GM21717 (cell line): Measurements from ENCODE around the gene TGM4.

ENCODE experiments used
- ATAC-seq: cut with Tn5 transposase; IDR thresholded peaks from one replicate; pipeline ENCODE4 v1.9.1; 2021; ENCODE audit warnings: mild to moderate bottlenecking, moderate library complexity; ENCODE audit not compliant: unreplicated experiment

The TGM4 gene

GRCh38 chr3:44877333-44877732 is 2.9 kb downstream of the TGM4 start:
- ATAC-seq = no peak

DNA sequence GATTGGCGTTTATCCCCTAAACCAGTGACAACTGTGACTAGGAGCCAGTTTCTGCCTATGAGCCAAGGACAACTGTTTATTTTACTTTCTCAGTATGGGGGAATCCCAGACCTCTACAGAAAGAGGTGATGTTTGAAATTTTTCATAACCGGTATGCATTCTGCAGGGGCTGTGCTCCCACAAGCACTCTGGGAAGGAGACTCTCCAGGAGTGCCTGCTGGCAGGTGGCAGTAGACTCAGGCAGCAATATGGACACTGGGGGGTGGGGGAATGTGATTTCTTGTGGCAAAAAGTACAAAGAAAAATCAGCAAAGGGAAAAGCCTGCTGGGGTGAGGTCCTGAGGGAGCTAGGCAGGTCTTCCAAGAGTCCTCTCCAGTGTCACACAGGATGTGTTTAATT is 5.9 kb downstream of the TGM4 start:
- no peak for ATAC-seq

- ATAC-seq = no peak
These were observed 9.0 kb downstream of the TGM4 start for GRCh38 chr3:44883213-44883955.

- no peak for ATAC-seq
These were observed 9.6 kb downstream of the TGM4 start for GRCh38 chr3:44883999-44884431.

DNA sequence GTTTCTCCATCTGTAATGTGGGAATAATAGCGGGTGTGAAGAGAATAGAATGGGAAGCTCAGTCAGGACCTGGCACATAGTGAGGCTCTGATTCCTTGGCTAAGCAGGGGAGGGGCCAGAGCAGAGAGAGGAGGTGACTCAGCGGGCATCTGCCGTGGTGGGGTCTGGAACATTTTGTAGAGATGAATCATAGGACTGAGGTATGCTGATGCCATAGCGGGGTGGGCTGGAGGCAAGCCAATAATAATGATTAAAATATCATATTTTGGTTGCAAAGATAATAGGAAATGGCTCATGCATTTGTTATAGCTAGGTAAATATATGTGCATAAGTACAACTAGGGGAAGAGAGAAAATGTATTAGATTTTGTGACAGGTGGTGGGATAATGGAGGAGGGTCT is 11.2 kb downstream of the TGM4 start:
- ATAC-seq = no peak

- no peak for ATAC-seq
These were observed 12.2 kb downstream of the TGM4 start for GRCh38 chr3:44886561-44886960.

DNA sequence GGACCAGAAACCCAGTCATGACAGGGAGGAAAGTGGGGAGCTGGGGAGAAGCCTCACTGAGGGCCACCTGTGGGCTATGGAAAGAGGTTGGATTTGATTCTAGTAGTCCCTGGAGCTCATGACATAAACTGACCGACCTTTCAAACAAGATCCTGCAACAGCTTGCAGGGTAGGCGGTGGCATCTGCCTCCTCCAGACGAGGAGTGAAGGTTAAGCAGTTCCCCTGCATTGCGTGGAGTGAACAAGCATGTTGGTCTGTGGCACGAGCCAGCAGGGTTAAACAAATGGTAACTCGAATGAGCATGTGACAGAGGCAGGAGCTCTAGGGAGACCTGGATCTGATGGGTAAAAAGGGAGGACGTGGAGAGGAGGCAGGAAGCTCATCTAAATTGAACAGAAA is 12.7 kb downstream of the TGM4 start:
- ATAC-seq = no peak

GRCh38 chr3:44890258-44890657 is 15.8 kb downstream of the TGM4 start:
- ATAC-seq = no peak

GRCh38 chr3:44890852-44891251 is 16.4 kb downstream of the TGM4 start:
- ATAC-seq = no peak

- ATAC-seq = no peak
These were observed 18.3 kb downstream of the TGM4 start for GRCh38 chr3:44892689-44893088.

- no peak for ATAC-seq
These were observed 18.7 kb downstream of the TGM4 start for GRCh38 chr3:44893097-44893496.

- ATAC-seq = no peak
These were observed 20.1 kb downstream of the TGM4 start for GRCh38 chr3:44894485-44894884.

DNA sequence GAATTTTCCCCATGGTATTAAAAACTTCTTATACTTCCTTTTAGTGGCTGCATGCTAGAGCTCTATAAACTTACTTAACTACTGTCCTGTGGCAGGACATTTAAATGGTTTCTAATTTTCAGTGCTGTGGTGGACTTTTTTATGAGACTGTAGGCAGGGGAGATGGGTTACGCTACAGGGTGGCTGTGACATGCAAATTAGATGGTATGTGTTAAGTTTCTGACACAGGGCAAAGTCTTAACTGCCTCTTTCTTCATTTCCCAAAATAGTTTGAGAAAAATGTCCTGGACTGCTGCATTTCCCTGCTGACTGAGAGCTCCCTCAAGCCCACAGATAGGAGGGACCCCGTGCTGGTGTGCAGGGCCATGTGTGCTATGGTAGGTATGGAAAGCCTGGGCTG is 22.0 kb downstream of the TGM4 start:
- no peak for ATAC-seq

- no peak for ATAC-seq
These were observed 25.4 kb downstream of the TGM4 start for GRCh38 chr3:44899683-44900367.

- ATAC-seq = no peak
These were observed 28.2 kb downstream of the TGM4 start for GRCh38 chr3:44902628-44903027.

DNA sequence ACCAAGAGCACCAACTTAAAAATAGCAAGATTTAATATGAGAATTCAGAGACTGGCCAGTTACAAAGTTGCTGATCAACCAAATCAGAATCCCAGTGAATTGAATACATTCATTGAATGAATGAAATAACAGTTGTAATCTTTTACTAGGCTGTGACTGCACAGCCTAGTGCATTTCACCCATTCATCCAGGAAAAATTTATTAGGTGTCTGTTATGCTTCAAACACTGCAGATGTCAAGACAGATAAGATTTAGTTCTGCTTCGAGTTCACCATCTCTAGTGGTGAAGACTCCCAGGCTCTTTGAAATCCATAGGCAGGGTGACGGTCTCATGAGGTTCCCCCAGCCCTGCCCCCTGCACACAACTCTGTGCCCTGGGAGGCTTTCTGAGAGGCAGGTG is 28.9 kb downstream of the TGM4 start:
- ATAC-seq = no peak

- ATAC-seq = no peak
These were observed 29.3 kb downstream of the TGM4 start for GRCh38 chr3:44903751-44904150.

- no peak for ATAC-seq
These were observed 31.2 kb downstream of the TGM4 start for GRCh38 chr3:44905446-44906157.

GRCh38 chr3:44906997-44907396 is 32.6 kb downstream of the TGM4 start:
- ATAC-seq = no peak

DNA sequence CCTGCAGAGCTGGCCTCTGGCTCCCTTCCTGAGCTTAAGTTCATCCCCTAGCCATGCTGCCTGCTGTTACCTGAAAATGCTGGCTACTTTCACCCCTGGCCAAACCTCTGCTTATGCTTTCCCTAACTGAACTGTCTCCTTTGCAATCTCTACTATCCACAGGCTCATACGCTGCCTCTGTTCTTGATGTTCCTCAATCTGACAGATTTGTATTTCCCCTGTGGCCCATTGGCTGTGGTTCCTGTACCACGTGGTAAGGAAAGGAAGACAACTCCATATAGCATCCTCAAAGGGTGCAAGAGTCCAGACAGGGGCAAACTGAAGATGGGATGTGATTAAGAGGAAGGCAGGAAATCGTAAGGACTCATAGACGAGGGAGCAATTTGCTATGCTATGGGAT is 33.2 kb downstream of the TGM4 start:
- ATAC-seq = no peak

GRCh38 chr3:44909063-44909462 is 34.7 kb downstream of the TGM4 start:
- ATAC-seq = no peak

- no peak for ATAC-seq
These were observed 36.3 kb downstream of the TGM4 start for GRCh38 chr3:44910693-44911092.
